PC-3 (cell line): ENCODE measurements around the gene CACNA1D. TPM values are rescaled to one million over a fixed set of nuclear protein-coding genes. Genes with fewer than 3 reads are reported as not detected.

Source experiments
- ATAC-seq: fragments of 200-7000 bp; cut with Tn5 transposase; 2 replicates; pipeline ENCODE4 v1.9.1; 2020; ENCODE audit warnings: mild to moderate bottlenecking, moderate library complexity
- BruUV-seq: library from RNA; stranded (reverse); fragments of 400-500 nt; replicated peaks from 2 replicates; lab custom pipeline; 2021; lab: Mats Ljungman, UMichigan
- CTCF ChIA-PET: fragments of 300-600 bp; sonication (Branson Sonifier 250); formaldehyde crosslinking; loops from one replicate; lab custom pipeline; 2022; ENCODE audit warnings: antibody characterized with exemption; lab: Charles Lee
- POLR2A ChIA-PET: fragments of 300-600 bp; sonication (Branson Sonifier 250); formaldehyde crosslinking; loops from one replicate; lab custom pipeline; 2022; ENCODE audit warnings: antibody characterized with exemption; ENCODE audit not compliant: unreplicated experiment; lab: Charles Lee
- DNase-seq: peaks from one replicate; pipeline ENCODE4 v3.0.0-alpha.2; 2015
- H2AFZ ChIP-seq: fragments of 300-600 bp; sonication (generic); 2 replicates; pipeline ENCODE4 v1.6.0; 2016; ENCODE audit warnings: antibody characterized with exemption, low read length
- H3F3A ChIP-seq: fragments of 300-600 bp; sonication (generic); one replicate; pipeline ENCODE4 v1.6.0; 2017; ENCODE audit warnings: antibody characterized with exemption, low read length, control low read depth, mild to moderate bottlenecking; ENCODE audit not compliant: unreplicated experiment
- H3K27ac ChIP-seq: fragments of 300-600 bp; sonication (generic); 2 replicates; pipeline ENCODE4 v1.5.1; 2016; ENCODE audit warnings: mild to moderate bottlenecking, low read length
- H3K27me3 ChIP-seq: fragments of 300-600 bp; sonication (generic); 2 replicates; pipeline ENCODE4 v1.6.1; 2016; ENCODE audit warnings: low read length, mixed read lengths
- H3K36me3 ChIP-seq: fragments of 300-600 bp; sonication (generic); 2 replicates; pipeline ENCODE4 v1.6.1; 2016; ENCODE audit warnings: low read depth, mixed run types, low read length, mixed read lengths
- H3K4me1 ChIP-seq: fragments of 300-600 bp; sonication (generic); 2 replicates; pipeline ENCODE4 v1.5.1; 2016; ENCODE audit warnings: low read length; ENCODE audit not compliant: insufficient read depth
- H3K4me2 ChIP-seq: fragments of 300-600 bp; sonication (generic); 2 replicates; pipeline ENCODE4 v1.6.0; 2016; ENCODE audit warnings: low read length
- H3K4me3 ChIP-seq: fragments of 300-600 bp; sonication (generic); 2 replicates; pipeline ENCODE4 v1.5.1; 2016; ENCODE audit warnings: mild to moderate bottlenecking, low read length, mixed read lengths
- H3K79me2 ChIP-seq: fragments of 300-600 bp; sonication (generic); 2 replicates; pipeline ENCODE4 v1.6.1; 2017; ENCODE audit warnings: low read length, mixed read lengths
- H3K9ac ChIP-seq: fragments of 300-600 bp; sonication (generic); 2 replicates; pipeline ENCODE4 v1.6.0; 2016; ENCODE audit warnings: mild to moderate bottlenecking, low read length
- H3K9me2 ChIP-seq: fragments of 300-600 bp; sonication (generic); replicated peaks from 2 replicates; pipeline ENCODE4 v1.6.1; 2016; ENCODE audit warnings: mixed run types, low read length, mixed read lengths
- H3K9me3 ChIP-seq: fragments of 300-600 bp; sonication (generic); 2 replicates; pipeline ENCODE4 v1.6.1; 2016; ENCODE audit warnings: low read length, mixed read lengths
- H4K20me1 ChIP-seq: fragments of 300-600 bp; sonication (generic); 2 replicates; pipeline ENCODE4 v1.6.1; 2016; ENCODE audit warnings: low read length, mixed read lengths
- CTCF ChIP-seq: fragments of 300-600 bp; sonication (generic); conservative IDR thresholded peaks from 2 replicates; pipeline ENCODE4 v1.5.1; 2017; ENCODE audit warnings: antibody characterized with exemption, low read depth, mild to moderate bottlenecking, low read length
- EZH2 ChIP-seq: fragments of 300-600 bp; sonication (generic); IDR thresholded peaks from one replicate; pipeline ENCODE4 v1.6.1; 2017; ENCODE audit warnings: antibody characterized with exemption, mild to moderate bottlenecking, low read length; ENCODE audit not compliant: unreplicated experiment
- EZH2phosphoT487 ChIP-seq: fragments of 300-600 bp; sonication (generic); IDR thresholded peaks from 2 replicates; pipeline ENCODE4 v1.6.1; 2018; ENCODE audit warnings: mild to moderate bottlenecking, antibody characterized with exemption, low read length, borderline replicate concordance
- intact Hi-C: fragments of 100-400 bp; cut with micrococcal nuclease; formaldehyde crosslinking; loops from 2 replicates; pipeline ENCODE4 v1.9.0; 2023
- total RNA-seq: library from RNA; depleted of rRNA; stranded (reverse); fragments of >200 nt; gene quantifications from 2 replicates; pipeline ENCODE4 v1.2.3, GENCODE V29; 2014

The CACNA1D gene
- total RNA-seq, 1 experiment from 2014 or later: not detected

DNA sequence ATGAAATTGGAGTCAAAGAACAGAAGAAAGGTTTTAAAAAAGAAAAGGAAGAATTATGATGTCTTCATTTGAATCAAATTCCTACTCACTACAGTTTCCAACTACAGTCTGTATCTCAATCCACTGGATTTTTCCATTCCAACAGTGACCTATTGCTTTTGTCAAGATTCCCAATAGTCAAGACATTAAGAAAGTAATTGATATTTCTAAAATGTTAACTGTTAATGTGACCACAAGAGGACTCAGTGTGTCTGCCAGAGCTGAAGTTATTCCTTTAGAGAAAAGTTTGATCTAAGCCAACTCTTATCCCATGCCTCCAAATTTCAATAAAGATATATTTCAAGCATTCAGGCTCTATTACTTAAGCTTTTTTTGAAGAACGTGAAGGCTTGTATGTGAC is 163.2 kb downstream of the CACNA1D start:
- Histone ChIP-seq H3F3A (no peaks in the 10 kb centered on the region), H3K79me2 (no peaks in the 10 kb centered on the region), H3K4me1 (no peaks in the 10 kb centered on the region), H3K4me3 (no peak overlapping the region), H3K9me3 (no peaks in the 10 kb centered on the region), H3K36me3 (no peaks in the 10 kb centered on the region), H3K4me2 (no peak overlapping the region), H3K9ac (no peak overlapping the region), H3K27me3 (peaks cover 45% of the 10 kb centered on the region), H2AFZ (no peak overlapping the region), H3K27ac (no peak overlapping the region), H3K9me2 (no peaks in the 10 kb centered on the region), H4K20me1 (no peaks in the 10 kb centered on the region)
- POLR2A ChIA-PET: no interaction called here
- intact Hi-C loops: no loop called here
- TF ChIP-seq CTCF (no peak), EZH2phosphoT487 (no peak), EZH2 (no peak)
- DNase-seq: no peak
- CTCF ChIA-PET: no interaction called here
- no peak for ATAC-seq
- BruUV-seq: no TSS peak

DNA sequence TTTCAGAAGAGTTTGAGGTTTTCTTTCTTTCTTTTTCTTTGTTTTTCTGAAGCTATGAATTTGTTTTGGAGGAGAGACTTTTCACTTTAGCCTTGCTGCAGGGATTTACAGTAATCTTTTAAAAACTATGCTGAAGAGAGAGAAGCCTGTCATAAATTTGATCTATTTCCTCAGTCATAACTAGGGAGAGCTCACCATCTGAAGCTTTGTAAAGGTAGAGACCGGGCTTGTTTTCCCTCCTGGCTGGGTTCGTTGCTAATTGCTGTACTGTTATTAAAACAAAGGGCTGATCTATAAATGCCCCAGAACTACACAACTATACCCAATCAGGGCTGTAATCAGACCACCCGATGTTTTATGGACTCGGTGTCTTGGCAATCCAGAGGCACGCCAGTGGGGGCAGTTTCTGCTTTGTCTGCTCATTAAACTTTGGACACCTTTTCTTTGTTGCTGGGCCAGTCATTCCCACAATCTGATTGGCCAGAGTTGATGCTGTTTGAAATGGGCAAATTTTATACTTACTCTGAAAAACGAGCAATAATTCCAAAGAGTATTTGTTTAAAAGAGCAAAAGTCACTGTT is 164.3 kb downstream of the CACNA1D start:
- Histone ChIP-seq H3K9me3 (no peaks in the 10 kb centered on the region), H3K27ac (no peak overlapping the region), H3K9me2 (no peaks in the 10 kb centered on the region), H3K9ac (no peak overlapping the region), H4K20me1 (no peaks in the 10 kb centered on the region), H3K4me2 (no peak overlapping the region), H3K79me2 (no peaks in the 10 kb centered on the region), H3K4me1 (no peaks in the 10 kb centered on the region), H3K27me3 (peaks cover 54% of the 10 kb centered on the region), H3K36me3 (no peaks in the 10 kb centered on the region), H3K4me3 (no peak overlapping the region), H2AFZ (no peak overlapping the region), H3F3A (no peaks in the 10 kb centered on the region)
- DNase-seq (no peak), ATAC-seq (no peak)
- intact Hi-C loops: no loop called here
- BruUV-seq: no TSS peak
- ChIA-PET CTCF (no interaction called here), POLR2A (interaction anchor here (0.6 kb wide), 1 partner anchor 86 kb away, joined by 5 read pairs; no protein-coding TSS in a partner anchor)
- TF ChIP-seq EZH2phosphoT487: no peak
- no peak for TF ChIP-seq EZH2
- TF ChIP-seq CTCF: no peak

DNA sequence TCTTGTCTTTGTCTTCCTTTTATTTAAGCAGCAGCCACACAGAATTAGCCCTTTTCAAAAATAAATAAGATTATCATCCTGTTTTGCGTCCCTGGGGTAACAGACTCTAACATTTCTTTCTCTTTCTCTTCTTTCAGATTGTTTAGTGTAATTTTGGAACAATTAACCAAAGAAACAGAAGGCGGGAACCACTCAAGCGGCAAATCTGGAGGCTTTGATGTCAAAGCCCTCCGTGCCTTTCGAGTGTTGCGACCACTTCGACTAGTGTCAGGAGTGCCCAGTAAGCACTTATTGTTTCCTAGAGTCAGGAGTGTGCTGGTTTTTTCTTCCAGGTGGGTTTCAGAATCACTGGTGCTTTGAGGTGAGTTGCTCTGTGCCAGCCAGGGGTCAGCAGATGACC is 165.6 kb downstream of the CACNA1D start:
- ATAC-seq: no peak
- Histone ChIP-seq H3K36me3 (no peaks in the 10 kb centered on the region), H3K9me3 (no peaks in the 10 kb centered on the region), H2AFZ (no peak overlapping the region), H3K9ac (no peak overlapping the region), H3K27me3 (peaks cover 54% of the 10 kb centered on the region), H4K20me1 (no peaks in the 10 kb centered on the region), H3K4me2 (no peak overlapping the region), H3K9me2 (no peaks in the 10 kb centered on the region), H3F3A (no peaks in the 10 kb centered on the region), H3K4me3 (no peak overlapping the region), H3K79me2 (no peaks in the 10 kb centered on the region), H3K4me1 (no peaks in the 10 kb centered on the region), H3K27ac (no peak overlapping the region)
- ChIA-PET CTCF (no interaction called here), POLR2A (no interaction called here)
- DNase-seq: no peak
- no TSS peak for BruUV-seq
- intact Hi-C loops: no loop called here
- TF ChIP-seq CTCF: no peak
- no peak for TF ChIP-seq EZH2phosphoT487
- no peak for TF ChIP-seq EZH2
